Activated B cell treated with CpG ODN at 0.5 μM for 24 hours (primary cell): Measurements from ENCODE around the gene NTN3. TPM values are rescaled to one million over a fixed set of nuclear protein-coding genes. Genes with fewer than 3 reads are reported as not detected.

ENCODE experiments used
- ATAC-seq: fragments of 200-7000 bp; cut with Tn5 transposase; one replicate; pipeline ENCODE4 v1.10.0; 2021; ENCODE audit warnings: low read depth, mild to moderate bottlenecking, moderate library complexity
- CTCF ChIA-PET: fragments of 350-600 bp; sonication (Branson Sonifier 250); formaldehyde crosslinking; loops from one replicate; lab custom pipeline; 2021; ENCODE audit warnings: antibody characterized with exemption; lab: Charles Lee
- POLR2A ChIA-PET: fragments of 350-600 bp; sonication (Branson Sonifier 250); formaldehyde crosslinking; loops from one replicate; lab custom pipeline; 2021; ENCODE audit warnings: antibody characterized with exemption; lab: Charles Lee
- DNase-seq: peaks from one replicate; pipeline ENCODE4 v3.0.0; 2022
- H3K27ac Mint-ChIP-seq: one replicate; pipeline ENCODE4 v1.8.0; 2020; ENCODE audit warnings: mixed read lengths
- H3K27me3 Mint-ChIP-seq: one replicate; pipeline ENCODE4 v1.8.0; 2021; ENCODE audit warnings: mixed read lengths
- H3K36me3 Mint-ChIP-seq: one replicate; pipeline ENCODE4 v1.8.0; 2021; ENCODE audit warnings: low read depth, mixed read lengths
- H3K4me1 Mint-ChIP-seq: one replicate; pipeline ENCODE4 v1.8.0; 2021; ENCODE audit warnings: mixed read lengths
- H3K4me3 Mint-ChIP-seq: one replicate; pipeline ENCODE4 v1.8.0; 2020; ENCODE audit warnings: mild to moderate bottlenecking, mixed read lengths
- H3K9me3 Mint-ChIP-seq: one replicate; pipeline ENCODE4 v1.8.0; 2020; ENCODE audit warnings: mixed read lengths
- CTCF ChIP-seq: fragments of 200-600 bp; IDR thresholded peaks from one replicate; pipeline ENCODE4 v1.8.0; 2022; ENCODE audit warnings: antibody characterized with exemption, mild to moderate bottlenecking
- intact Hi-C: fragments of 100-400 bp; cut with micrococcal nuclease; formaldehyde crosslinking; loops from one replicate; pipeline ENCODE4 v1.15.1; 2024
- total RNA-seq: library from RNA; stranded (reverse); gene quantifications from 2 replicates; pipeline ENCODE4 v1.2.3, GENCODE V29; 2022

The NTN3 gene
- total RNA-seq, 1 donor from 2014 or later: not detected

GRCh38 chr16:2459647-2460390 lies 11.3 kb upstream of the NTN3 start, which contains the start of gene TEDC2:
Gene TEDC2 (plus strand): TSS chr16:2460109. CDS start chr16:2460145, 36 bp downstream.
- intact Hi-C loops: loop anchor here (1.0 to 2.0 kb wide), 4 partner anchors 14 to 237 kb away; partner anchors contain the start of genes CCNF and E4F1
- Mint-ChIP-seq H3K4me3 (peak within 1 kb of the TSS; percentile 86), H3K27me3 (no peaks in the 10 kb centered on the region), H3K9me3 (no peaks in the 10 kb centered on the region), H3K36me3 (peaks cover 4% of the 10 kb centered on the region), H3K4me1 (peaks cover 9% of the 10 kb centered on the region), H3K27ac (peak within 1 kb of the TSS; percentile 73)
- no peak for TF ChIP-seq CTCF
- ATAC-seq: peak; percentile 100
- peak; percentile 91 for DNase-seq
- CTCF ChIA-PET: interaction anchor here (1.1 kb wide), 1 partner anchor 41 kb away, joined by 5 read pairs; no protein-coding TSS in a partner anchor
- POLR2A ChIA-PET: interaction anchor here (0.5 to 1.5 kb wide), 13 partner anchors 9 to 319 kb away, joined by 3 to 9 read pairs (median 5); partner anchors contain the start of genes ATP6V0C, RNPS1, TBC1D24 and TRAF7

GRCh38 chr16:2460391-2460713 lies 10.7 kb upstream of the NTN3 start:
- DNase-seq (no peak), ATAC-seq (no peak)
- H3K27me3 Mint-ChIP-seq: no peaks in the 10 kb centered on the region
- no peaks in the 10 kb centered on the region for H3K9me3 Mint-ChIP-seq
- ChIA-PET CTCF (interaction anchor here (1.1 kb wide), 1 partner anchor 41 kb away, joined by 5 read pairs; no protein-coding TSS in a partner anchor), POLR2A (interaction anchor here (1.0 to 1.5 kb wide), 6 partner anchors 8 to 305 kb away, joined by 6 to 9 read pairs (median 8); partner anchors contain the start of genes ATP6V0C, TBC1D24 and TRAF7)
- intact Hi-C loops: loop anchor here (1.0 to 2.0 kb wide), 3 partner anchors 14 to 237 kb away; partner anchors contain the start of genes CCNF and E4F1
- peaks cover 4% of the 10 kb centered on the region for H3K36me3 Mint-ChIP-seq
- no peak overlapping the region for H3K4me3 Mint-ChIP-seq
- TF ChIP-seq CTCF: no peak
- H3K4me1 Mint-ChIP-seq: peaks cover 9% of the 10 kb centered on the region
- H3K27ac Mint-ChIP-seq: no peak overlapping the region

GRCh38 chr16:2460916-2461315 lies 10.2 kb upstream of the NTN3 start:
- TF ChIP-seq CTCF: no peak
- DNase-seq (no peak), ATAC-seq (no peak)
- Mint-ChIP-seq H3K27ac (no peak overlapping the region), H3K27me3 (no peaks in the 10 kb centered on the region), H3K9me3 (no peaks in the 10 kb centered on the region), H3K4me1 (peaks cover 9% of the 10 kb centered on the region), H3K4me3 (no peak overlapping the region), H3K36me3 (peaks cover 4% of the 10 kb centered on the region)
- POLR2A ChIA-PET: interaction anchor here (1.5 kb wide), 1 partner anchor 21 kb away, joined by 9 read pairs; no protein-coding TSS in a partner anchor
- CTCF ChIA-PET: no interaction called here
- intact Hi-C loops: loop anchor here (1.0 to 2.0 kb wide), 3 partner anchors 13 to 238 kb away; partner anchors contain the start of genes CCNF and E4F1

GRCh38 chr16:2462031-2462866 lies 8.8 kb upstream of the NTN3 start:
- H3K27ac Mint-ChIP-seq: no peak overlapping the region

More at GRCh38 chr16:2462031-2462866, 8.8 kb upstream of the NTN3 start:
- Mint-ChIP-seq H3K36me3 (no peaks in the 10 kb centered on the region), H3K4me1 (peaks cover 16% of the 10 kb centered on the region), H3K9me3 (no peaks in the 10 kb centered on the region), H3K4me3 (no peak overlapping the region), H3K27me3 (no peaks in the 10 kb centered on the region)
- ChIA-PET POLR2A (no interaction called here), CTCF (no interaction called here)
- intact Hi-C loops: no loop called here
- TF ChIP-seq CTCF: no peak
- ATAC-seq: no peak
- no peak for DNase-seq
